Endothelial cell of umbilical vein (primary cell): ENCODE data around the gene CASP9. TPM values are rescaled to one million over a fixed set of nuclear protein-coding genes. Genes with fewer than 3 reads are reported as not detected.

Source experiments
- BruUV-seq: library from RNA; stranded (reverse); fragments of 400-500 nt; replicated peaks from 2 replicates; lab custom pipeline; 2021; lab: Mats Ljungman, UMichigan
- CTCF ChIA-PET: fragments of 300-600, 350-600 bp; sonication (Branson Sonifier 250); formaldehyde crosslinking; loops from one replicate; lab custom pipeline; 2021; ENCODE audit warnings: antibody characterized with exemption, inconsistent platforms; lab: Charles Lee
- POLR2A ChIA-PET: fragments of 300-600, 350-600 bp; sonication (Branson Sonifier 250); formaldehyde crosslinking; loops from one replicate; lab custom pipeline; 2021; ENCODE audit warnings: antibody characterized with exemption, inconsistent platforms; lab: Charles Lee
- DNase-seq: peaks from one replicate; pipeline ENCODE4 v3.0.0-alpha.2; 2011; ENCODE audit warnings: low read depth, low spot score
- FAIRE-seq: peaks from 2 replicates; lab custom pipeline; 2011; peaks lifted over from hg19 to GRCh38; lab: Jason Lieb, UNC
- H2AFZ ChIP-seq: 2 replicates; pipeline ENCODE4 v1.6.0; 2012; ENCODE audit warnings: low read depth, low read length, control low read depth, inconsistent platforms
- H3K27ac ChIP-seq: 2 replicates; pipeline ENCODE4 v1.5.1; 2011; ENCODE audit warnings: low read depth, mild to moderate bottlenecking, control low read depth, low read length, moderate library complexity; ENCODE audit not compliant: insufficient read depth
- H3K27me3 ChIP-seq, 2 experiments: 2 replicates each; pipeline versions ENCODE4 v1.6.0 to v1.6.1; 2011; ENCODE audit warnings: low read length in 2 of 2, mixed read lengths in 1 of 2; ENCODE audit not compliant: control insufficient read depth in 2 of 2, insufficient read depth in 2 of 2
- H3K36me3 ChIP-seq, 2 experiments: 2 replicates in 1 of 2; 3 replicates in 1 of 2; pipeline ENCODE4 v1.5.1; 2011; ENCODE audit warnings: low read length in 2 of 2, mild to moderate bottlenecking in 1 of 2, moderate library complexity in 1 of 2; ENCODE audit not compliant: control insufficient read depth in 2 of 2, insufficient read depth in 2 of 2; ENCODE audit errors: extremely low read depth in 1 of 2
- H3K4me1 ChIP-seq: 3 replicates; pipeline ENCODE4 v1.5.1; 2011; ENCODE audit warnings: mild to moderate bottlenecking, low read length; ENCODE audit not compliant: control insufficient read depth, insufficient read depth; ENCODE audit errors: extremely low read depth
- H3K4me2 ChIP-seq: 2 replicates; pipeline ENCODE4 v1.6.1; 2011; ENCODE audit warnings: low read length, control low read depth, mixed read lengths; ENCODE audit not compliant: insufficient read depth
- H3K4me3 ChIP-seq, 3 experiments: fragments of 200-600 bp in 1 of 3; sonication (generic), shearing (Covaris generic) in 1 of 3; replicated peaks in 1 of 3; 2 replicates each; pipeline ENCODE4 v1.5.1; 2011 to 2016; ENCODE audit warnings: control low read depth in 3 of 3, low read length in 3 of 3, mild to moderate bottlenecking in 2 of 3, inconsistent platforms in 1 of 3, low read depth in 1 of 3, moderate library complexity in 1 of 3; ENCODE audit not compliant: insufficient read depth in 1 of 3
- H3K79me2 ChIP-seq: 2 replicates; pipeline ENCODE4 v1.6.0; 2012; ENCODE audit warnings: low read length, inconsistent platforms; ENCODE audit not compliant: control insufficient read depth, insufficient read depth
- H3K9ac ChIP-seq: replicated peaks from 2 replicates; pipeline ENCODE3; 2011; ENCODE audit warnings: low read length, control low read depth; ENCODE audit not compliant: insufficient read depth; ENCODE audit errors: extremely low read depth
- H3K9me1 ChIP-seq: replicated peaks from 3 replicates; pipeline ENCODE4 v1.6.0; 2011; ENCODE audit warnings: mild to moderate bottlenecking, low read length; ENCODE audit not compliant: control insufficient read depth, insufficient read depth; ENCODE audit errors: extremely low read depth
- H3K9me3 ChIP-seq: replicated peaks from 2 replicates; pipeline ENCODE4 v1.5.1; 2012; ENCODE audit warnings: low read length, inconsistent platforms; ENCODE audit not compliant: control insufficient read depth, insufficient read depth
- H4K20me1 ChIP-seq: replicated peaks from 2 replicates; pipeline ENCODE3; 2011; ENCODE audit warnings: mild to moderate bottlenecking, low read length; ENCODE audit not compliant: control insufficient read depth, insufficient read depth; ENCODE audit errors: extremely low read depth
- CTCF ChIP-seq, 2 donors: IDR thresholded peaks; 1 replicate in 1 of 2; 2 replicates in 1 of 2; pipeline ENCODE4 v1.5.1; 2011; ENCODE audit warnings: low read length in 2 of 2, mild to moderate bottlenecking in 2 of 2, moderate library complexity in 2 of 2, control low read depth in 1 of 2, inconsistent platforms in 1 of 2, low read depth in 1 of 2; ENCODE audit not compliant: insufficient read depth in 1 of 2; ENCODE audit errors: extremely low read depth in 1 of 2
- EZH2 ChIP-seq: IDR thresholded peaks from 2 replicates; pipeline ENCODE4 v1.6.1; 2012; ENCODE audit warnings: borderline replicate concordance, low read depth, mild to moderate bottlenecking, moderate library complexity, low read length, inconsistent platforms; ENCODE audit not compliant: severe bottlenecking
- FOS ChIP-seq: IDR thresholded peaks from 2 replicates; pipeline ENCODE4 v1.6.1; 2011; ENCODE audit warnings: mild to moderate bottlenecking, low read length, moderate library complexity, borderline replicate concordance; ENCODE audit not compliant: insufficient read depth
- GATA2 ChIP-seq: IDR thresholded peaks from 2 replicates; pipeline ENCODE4 v1.7.0; 2011; ENCODE audit warnings: low read depth, mild to moderate bottlenecking, moderate library complexity, mixed read lengths, low read length; ENCODE audit not compliant: insufficient read length, insufficient read depth
- JUN ChIP-seq: IDR thresholded peaks from 2 replicates; pipeline ENCODE4 v1.6.1; 2011; ENCODE audit warnings: borderline replicate concordance, low read depth; ENCODE audit not compliant: insufficient read length, insufficient read depth
- MAX ChIP-seq: IDR thresholded peaks from 2 replicates; pipeline ENCODE4 v1.6.1; 2011; ENCODE audit not compliant: insufficient read depth, insufficient read length
- MYC ChIP-seq: IDR thresholded peaks from one replicate; pipeline ENCODE4 v1.6.1; 2011; ENCODE audit warnings: mild to moderate bottlenecking, low read depth, low read length
- POLR2A ChIP-seq: IDR thresholded peaks from 2 replicates; pipeline ENCODE4 v1.6.1; 2012; ENCODE audit warnings: low read depth, mild to moderate bottlenecking, control low read depth, low read length
- POLR2AphosphoS5 ChIP-seq: IDR thresholded peaks from 2 replicates; pipeline ENCODE4 v1.6.1; 2012; ENCODE audit warnings: low read depth, mild to moderate bottlenecking, control low read depth, low read length, moderate library complexity; ENCODE audit not compliant: insufficient read depth
- dilution Hi-C: fragments of 300-500 bp; cut with MboI; formaldehyde crosslinking; loops from one replicate; pipeline ENCODE4 v1.15.0; 2019; ENCODE audit warnings: low sequenced_read_pairs; ENCODE audit not compliant: extremely low pct_ligation_motif_present
- intact Hi-C: fragments of 100-400 bp; cut with micrococcal nuclease; formaldehyde crosslinking; loops from one replicate; pipeline ENCODE4 v1.10.0; 2022
- polyA plus RNA-seq, 4 experiments: library from polyadenylated mRNA; depleted of rRNA in 3 of 4; stranded (reverse) in 3 of 4; unstranded in 1 of 4; fragments of >200 nt; gene quantifications; 2 replicates each; pipeline versions ENCODE4 v1.2.1 to v1.2.3, GENCODE V29; 2011 to 2012; ENCODE audit warnings: missing spikeins in 1 of 4
- total RNA-seq: library from RNA; stranded (reverse); gene quantifications from 2 replicates; pipeline ENCODE4 v1.2.3, GENCODE V29; 2021

Gene CASP9
- total and polyA plus RNA-seq, 2 donors (not counting 3 experiments of a cell fraction or from before 2014, with no cell fraction given), result 10.5 to 14.1 TPM

GRCh38 chr1:15460708-15461095, 63.3 kb downstream of the CASP9 start:
- H3K4me3 ChIP-seq, result no peak overlapping the region
- no peaks in the 10 kb centered on the region for H3K27me3 ChIP-seq
- no peak overlapping the region for H3K27ac ChIP-seq
- ChIA-PET CTCF (no interaction called here), POLR2A (no interaction called here)
- no peaks in the 10 kb centered on the region for H3K79me2 ChIP-seq
- H4K20me1 ChIP-seq, result no peaks in the 10 kb centered on the region
- no peak overlapping the region for H3K9ac ChIP-seq
- intact Hi-C loops, result no loop called here
- DNase-seq (no peak), FAIRE-seq (no peak)
- no TSS peak for BruUV-seq
- H3K36me3 ChIP-seq, result no peaks in the 10 kb centered on the region
- no peak overlapping the region for H3K4me2 ChIP-seq
- TF ChIP-seq EZH2, result no peak
- TF ChIP-seq JUN, result no peak
- TF ChIP-seq MAX, result no peak
- no peak for TF ChIP-seq POLR2A
- no peak for TF ChIP-seq FOS
- TF ChIP-seq POLR2AphosphoS5, result no peak
- no peak for TF ChIP-seq CTCF (IDR thresholded peaks at IDR 0.05; ENCODE audit: extremely low read depth in 1 of 2, insufficient read depth in 1 of 2, low read depth in 1 of 2, low read length in 2 of 2)
- no peak for TF ChIP-seq GATA2
- TF ChIP-seq MYC, result no peak
- H3K9me3 ChIP-seq, result no peaks in the 10 kb centered on the region
- dilution Hi-C loops, result no loop called here
- H3K4me1 ChIP-seq, result no peaks in the 10 kb centered on the region
- no peaks in the 10 kb centered on the region for H3K9me1 ChIP-seq
- no peak overlapping the region for H2AFZ ChIP-seq
